DMS114 treated with DMSO at 0.1 percent for 48 hours (cell line): ENCODE results near the gene THAP4.
"Not testable (repeated sequence)": the region's sequence is repeated elsewhere in the genome, so short reads cannot be mapped to it uniquely, and the experiment has no call there.

ENCODE experiments used
- DNase-seq: peaks from one replicate; lab custom pipeline; 2025; ENCODE audit not compliant: unreplicated experiment; lab: John Stamatoyannopoulos, UW

THAP4 gene

DNA sequence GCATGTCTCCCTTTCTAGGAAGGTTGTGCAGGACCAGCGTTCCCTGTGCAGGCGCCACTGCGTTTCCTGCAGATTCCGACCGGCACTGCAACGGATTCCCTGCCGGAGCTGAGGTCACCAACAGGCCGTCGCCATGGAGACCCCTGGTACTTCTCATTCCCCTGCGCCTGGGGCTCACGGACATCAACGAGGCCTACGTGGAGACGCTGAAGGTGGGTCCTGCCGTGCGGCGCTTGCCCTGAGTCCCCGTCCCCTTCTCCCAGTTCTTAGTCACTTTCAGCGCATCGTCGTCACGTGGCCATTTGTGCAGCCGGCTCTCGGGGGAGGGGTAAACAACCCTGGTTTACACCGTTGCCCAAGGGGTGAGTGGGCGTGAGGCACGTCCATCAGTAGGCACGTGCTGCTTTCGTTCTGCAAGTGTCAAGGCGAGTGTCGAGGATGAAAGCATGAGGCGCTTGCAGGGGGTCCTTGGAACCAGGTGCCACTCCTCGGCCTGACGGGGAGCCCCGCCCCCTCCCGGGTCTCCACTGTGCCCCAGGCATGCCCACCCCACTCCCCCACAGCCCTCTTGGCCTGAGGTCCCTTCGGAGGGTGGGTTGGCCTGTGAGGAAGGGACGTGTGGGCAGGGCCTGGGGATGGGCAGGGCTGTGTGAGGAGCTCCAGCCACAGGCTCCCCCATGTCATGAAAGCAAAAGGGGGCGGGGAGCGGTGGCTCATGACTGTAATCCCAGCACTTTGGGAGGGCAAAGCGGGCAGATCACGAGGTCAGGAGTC is 29.9 kb upstream of the THAP4 start:
- no peak for DNase-seq

DNA sequence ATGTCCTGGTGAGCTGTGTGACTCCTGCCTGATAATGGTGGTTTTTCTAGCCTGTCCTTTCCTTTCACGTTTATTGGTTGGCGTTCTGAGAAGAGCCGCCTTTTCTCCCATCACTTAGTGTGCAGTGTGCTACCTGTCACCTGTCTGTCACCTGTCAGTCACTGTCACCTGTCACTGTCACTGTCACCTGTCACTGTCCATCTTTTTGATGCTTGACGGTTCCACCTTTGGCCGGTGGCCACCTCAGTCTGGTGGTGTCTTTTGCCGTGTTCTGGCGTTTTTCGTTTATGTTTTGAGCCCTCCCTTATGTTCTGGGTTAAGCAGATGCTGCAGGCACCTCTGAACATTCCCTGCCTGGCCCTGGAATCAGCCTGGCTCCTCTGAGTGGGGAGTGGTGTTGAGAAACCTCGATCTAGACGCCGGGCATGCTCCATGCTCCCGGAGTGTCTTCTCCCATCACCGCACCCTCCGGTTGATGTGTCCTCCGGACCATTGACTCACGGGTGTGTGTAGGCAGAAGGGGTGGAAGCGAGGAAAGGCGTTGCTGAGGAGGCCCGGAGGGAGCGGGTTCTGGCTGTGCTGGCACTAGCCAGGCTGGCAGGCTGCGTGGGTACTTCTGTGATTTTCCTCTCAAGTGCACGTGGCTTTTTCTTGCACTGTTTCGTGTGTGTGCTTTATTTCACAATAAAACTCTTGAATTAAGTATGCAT is 28.9 kb upstream of the THAP4 start:
- DNase-seq: no peak

DNA sequence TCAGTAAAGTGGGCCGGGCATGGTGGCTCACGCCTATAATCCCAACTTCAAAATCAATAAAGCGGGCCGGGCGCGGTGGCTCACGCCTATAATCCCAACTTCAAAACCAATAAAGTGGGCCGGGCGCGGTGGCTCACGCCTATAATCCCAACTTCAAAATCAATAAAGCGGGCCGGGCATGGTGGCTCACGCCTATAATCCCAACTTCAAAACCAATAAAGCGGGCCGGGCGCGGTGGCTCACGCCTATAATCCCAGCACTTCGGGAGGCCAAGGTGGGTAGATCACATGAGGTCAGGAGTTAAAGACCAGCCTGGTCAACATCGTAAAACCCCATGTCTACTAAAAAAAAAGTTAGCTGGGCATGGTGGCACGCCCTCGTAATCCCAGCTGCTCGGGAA is 25.8 kb upstream of the THAP4 start:
- not testable (repeated sequence) for DNase-seq

DNA sequence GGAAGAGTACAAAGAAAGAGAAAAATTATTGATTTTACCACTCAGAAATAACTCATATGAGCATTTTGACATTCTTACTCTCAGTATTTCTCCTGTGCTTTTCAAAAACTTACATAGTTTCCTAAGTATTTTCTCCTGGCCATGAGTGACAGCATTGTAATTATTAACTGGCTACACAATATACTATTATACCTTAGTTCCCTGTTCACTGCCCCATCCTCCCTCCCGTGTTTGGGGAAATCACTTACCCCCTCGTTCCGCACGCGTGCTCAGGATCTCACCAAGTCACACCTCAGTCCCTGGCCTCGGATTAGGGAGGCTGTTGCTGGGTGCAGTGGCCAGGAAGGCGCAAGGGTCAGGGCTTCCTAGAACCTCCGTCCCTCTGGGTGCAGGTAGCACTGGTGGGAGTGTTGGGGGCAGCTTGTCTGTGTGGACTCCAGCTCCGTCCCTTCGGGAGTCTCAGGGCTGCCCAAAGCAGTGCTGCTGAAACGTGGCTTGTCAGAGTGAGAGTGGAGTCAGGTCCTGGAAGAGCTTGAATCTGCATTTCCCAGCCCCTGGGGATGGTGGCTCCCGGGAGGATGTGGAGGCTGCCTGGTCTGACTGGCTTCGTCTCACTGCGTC is 23.7 kb upstream of the THAP4 start:
- no peak for DNase-seq

DNA sequence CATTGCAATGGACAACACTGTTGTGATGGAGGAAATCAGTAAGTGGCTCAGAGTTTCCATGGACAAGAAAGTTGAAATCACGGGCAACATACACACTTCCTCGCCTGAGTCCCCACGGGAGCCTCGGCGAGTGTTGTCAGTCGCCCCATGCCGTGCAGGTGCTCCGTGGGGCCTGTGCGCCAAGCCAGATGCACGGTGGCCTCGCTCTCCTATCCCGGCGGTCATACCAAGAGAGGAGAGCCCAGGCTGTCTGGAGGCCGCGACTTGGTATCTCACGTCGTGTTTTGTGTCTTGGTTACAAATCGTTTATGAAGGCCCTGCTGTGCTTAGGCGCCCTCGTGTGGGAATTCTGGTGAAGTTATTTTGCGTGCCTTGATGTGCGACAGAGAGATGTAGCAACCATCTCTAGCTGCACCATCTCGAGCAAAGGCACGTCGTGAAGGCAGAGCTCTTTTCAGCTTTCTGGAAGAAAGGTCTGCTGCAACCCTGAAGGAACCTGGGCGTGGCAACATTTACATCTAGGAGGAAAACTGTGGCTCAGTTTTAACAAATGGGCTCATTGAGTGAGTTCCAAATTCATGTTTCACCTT is 22.3 kb upstream of the THAP4 start:
- peak; percentile 64 for DNase-seq

DNA sequence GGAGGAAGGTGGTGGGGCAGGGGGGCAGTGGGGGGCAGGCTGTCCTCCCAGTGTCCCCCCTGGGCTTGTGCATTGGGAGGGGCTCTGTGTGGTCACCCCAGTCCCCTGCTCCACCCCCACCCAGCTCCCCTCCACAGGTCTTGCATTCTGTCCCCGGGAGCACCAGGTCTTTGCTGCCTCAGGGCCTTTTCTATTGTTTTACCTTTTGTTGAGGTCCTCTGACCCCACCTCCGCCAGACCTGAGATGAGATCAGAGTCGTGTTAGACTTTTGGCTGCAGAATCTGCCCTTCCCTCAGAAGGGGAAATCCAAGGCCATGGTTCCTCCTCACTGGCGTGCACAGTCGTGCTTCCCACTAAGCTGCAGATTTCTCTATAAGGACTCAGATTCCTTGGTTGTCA is 21.3 kb upstream of the THAP4 start:
- no peak for DNase-seq

DNA sequence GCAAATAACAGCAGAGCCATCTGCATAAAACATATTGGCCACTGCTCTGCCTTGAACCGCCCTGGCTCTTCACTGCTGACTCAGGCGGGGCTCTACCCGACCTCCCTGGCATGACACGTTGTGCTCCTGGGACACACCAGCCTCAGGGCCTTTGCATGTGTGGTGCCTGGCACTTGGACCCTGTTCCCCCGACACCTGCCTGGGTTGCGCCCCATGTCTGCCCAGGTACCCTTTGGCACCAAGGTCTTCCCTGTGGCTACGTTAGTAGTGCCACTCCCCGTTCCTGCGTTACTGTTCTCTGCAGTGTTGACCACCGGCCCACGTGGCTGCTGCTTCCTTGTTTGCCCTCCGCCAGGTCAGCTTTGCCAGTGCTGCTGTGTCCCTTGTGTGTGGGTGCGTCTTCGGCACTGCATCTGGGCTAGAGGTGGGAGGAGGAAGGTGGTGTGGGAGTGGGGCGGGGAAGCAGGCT is 20.9 kb upstream of the THAP4 start:
- no peak for DNase-seq

DNA sequence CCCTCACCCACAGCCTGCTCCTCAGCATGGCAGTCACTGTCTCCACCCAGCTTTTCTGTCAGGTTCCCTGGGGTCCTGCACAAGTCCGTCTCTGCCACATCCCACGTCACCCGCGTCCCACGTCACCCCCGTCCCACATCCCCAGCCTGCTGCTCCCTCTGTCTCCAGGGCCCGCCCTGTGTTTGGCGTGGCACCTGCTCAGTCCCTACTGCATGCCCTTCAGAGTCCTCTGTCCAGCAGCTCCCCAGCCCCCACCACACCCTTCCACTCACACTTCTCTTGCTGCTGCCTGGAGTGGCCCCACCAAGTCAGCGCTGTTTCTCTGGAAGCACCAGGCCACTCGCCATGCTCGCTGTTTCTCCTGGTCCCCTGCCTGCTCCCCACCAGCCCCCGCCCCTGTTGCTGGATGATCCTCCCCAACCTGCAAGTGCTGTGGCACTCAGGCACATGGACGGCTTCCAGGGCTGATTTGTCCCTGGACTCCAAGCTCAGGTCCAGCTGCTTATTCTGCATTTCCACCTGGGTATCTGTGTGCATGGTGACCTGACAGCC is 19.3 kb upstream of the THAP4 start:
- no peak for DNase-seq

DNA sequence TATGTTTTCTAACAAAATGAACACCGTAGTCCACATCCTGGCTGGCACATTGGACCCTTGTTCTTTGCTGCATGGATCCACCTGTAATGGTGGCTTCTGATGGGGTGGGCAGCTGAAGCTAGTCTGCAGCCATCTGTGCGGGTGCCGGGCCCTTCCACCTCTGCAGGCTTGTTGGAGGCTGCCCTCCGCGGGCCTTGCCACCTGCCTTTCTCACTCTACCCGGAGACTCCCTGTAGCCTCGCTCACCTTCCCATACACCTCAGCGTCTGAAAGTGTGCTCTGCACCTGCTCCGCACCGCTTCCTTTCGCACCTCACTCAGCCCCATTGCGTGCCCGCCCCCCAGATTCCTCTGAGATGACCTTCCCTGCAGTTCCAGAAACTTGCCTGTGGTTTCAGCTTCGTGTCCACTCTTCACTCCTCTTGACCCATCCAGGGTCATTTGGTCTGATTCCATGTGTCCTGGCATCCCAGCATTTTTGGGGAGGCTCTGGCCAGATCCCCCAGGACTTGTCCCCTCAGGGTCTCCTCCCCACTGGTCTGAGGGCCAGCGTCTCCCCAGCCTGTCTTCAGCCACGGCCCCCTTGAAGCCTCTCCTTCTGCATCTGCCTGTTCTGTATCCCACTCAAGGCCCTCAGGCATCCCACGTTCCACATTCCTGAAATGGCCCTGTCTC is 18.7 kb upstream of the THAP4 start:
- DNase-seq: no peak

DNA sequence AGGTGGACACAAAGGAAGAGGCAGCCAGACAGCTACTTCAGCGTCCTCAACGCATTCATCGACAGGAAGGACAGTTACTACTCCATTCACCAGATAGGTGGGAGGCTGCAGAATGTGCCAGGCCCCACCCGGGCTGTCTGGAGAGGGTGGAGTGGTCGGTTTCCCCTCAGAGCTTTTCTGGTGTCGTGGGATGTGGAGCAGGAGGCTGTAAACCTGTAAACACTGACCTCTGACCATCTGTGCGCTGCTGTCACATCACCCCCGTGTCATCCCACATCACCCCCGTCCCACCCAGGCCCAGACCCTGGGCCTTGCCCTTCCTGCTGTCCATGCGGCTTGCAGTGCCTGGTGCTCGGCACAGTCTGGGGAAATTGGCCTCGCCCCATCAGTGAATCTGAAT is 17.6 kb upstream of the THAP4 start:
- DNase-seq: no peak

DNA sequence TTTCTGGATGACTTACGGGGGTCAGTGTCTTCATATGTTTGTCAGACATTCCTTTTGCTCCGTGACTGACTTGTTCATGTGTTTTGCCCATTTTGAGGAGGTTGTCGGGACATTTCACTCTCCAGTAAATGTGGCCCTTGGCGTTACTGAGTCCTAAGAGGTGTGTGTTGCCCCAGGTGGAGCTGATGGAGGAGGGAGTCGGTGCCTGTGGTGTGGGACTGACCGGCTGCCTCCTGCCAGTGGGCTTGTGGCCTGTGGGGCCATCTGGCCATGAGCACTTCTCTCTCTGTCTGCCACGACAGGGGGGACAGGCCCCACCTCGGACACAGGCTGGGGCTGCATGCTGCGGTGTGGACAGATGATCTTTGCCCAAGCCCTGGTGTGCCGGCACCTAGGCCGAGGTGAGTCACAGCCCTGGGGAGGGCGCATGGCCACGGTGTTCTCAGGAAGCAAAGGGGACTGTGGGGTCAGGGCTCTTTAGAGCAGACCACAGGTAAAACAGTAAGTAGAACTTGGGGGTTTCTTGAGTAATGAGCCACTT is 16.3 kb upstream of the THAP4 start:
- DNase-seq: no peak

DNA sequence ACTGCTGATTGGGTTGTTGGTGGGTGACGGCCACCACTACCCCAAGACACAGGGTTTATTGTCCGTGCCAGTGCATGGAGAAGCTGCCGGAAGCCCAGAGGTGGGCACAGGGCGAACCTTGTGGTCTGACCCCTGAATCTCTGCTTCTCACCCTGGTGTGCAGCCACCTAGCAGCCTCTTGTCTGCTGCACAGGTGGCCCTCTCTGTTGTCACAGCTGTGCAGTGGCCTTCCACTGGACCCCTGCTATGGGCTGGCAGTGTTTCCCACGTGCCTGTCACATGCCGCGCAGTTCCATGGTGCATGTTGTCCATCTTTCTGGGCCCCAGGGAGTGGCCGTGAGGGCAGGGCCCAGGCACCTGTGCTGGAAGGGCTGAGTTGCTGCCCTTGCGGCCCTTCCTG is 15.8 kb upstream of the THAP4 start:
- no peak for DNase-seq

DNA sequence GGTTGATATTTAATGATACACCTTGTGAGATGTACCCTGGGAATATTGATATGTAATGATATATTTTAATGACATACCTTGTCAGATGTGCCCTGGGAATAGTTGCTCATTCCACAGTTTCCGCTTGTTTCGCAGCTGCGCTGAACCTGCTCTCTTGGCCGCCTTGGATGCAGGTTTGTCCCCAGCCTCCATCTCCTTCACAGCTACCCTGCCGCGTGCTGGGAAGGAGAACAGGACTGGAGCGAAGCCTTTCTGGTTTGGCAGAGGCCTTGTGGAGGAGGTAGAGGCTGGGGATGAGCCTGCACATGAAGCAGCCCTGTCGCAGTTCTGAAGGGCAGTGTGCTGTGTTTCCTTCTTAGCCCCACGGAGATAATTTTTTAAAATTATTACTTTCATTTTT is 15.2 kb upstream of the THAP4 start:
- no peak for DNase-seq

DNA sequence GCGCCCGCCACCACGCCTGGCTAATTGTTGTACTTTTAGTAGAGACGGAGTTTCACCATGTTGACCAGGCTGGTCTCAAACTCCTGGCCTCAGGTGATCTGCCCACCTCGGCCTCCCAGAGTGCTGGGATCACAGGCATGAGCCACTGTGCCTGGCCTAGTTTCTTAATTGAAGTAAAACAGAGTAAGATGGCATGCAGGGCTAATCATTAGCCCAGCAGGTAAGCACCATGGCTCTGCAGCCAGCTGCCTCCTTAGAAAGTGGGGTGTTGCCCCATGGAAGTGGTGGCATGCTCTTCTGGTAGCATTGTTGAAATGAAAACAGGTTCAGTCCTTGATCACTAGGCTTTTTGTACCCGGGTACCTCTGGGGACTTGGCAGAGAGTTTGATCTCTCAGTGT is 13.0 kb upstream of the THAP4 start:
- DNase-seq: no peak

DNA sequence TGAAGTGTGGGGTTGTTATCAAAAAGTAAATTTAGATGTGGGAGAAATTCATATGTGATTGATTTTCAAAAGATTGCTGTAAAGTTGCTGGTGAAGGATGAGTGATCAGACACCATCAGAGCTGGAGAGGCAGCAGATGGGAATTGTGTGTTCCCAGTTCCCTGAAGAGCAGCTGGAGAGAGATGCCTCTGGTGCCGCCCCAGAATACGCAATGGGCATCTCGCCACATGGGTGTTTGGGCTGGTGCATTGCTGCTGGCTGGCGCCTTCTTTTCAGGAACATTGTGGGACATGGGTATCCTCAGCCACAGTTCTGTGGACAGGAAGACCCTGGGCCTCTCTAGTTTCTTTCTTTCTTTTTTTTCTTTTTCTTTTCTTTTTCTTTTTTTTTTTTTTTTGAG is 12.4 kb upstream of the THAP4 start:
- no peak for DNase-seq

DNA sequence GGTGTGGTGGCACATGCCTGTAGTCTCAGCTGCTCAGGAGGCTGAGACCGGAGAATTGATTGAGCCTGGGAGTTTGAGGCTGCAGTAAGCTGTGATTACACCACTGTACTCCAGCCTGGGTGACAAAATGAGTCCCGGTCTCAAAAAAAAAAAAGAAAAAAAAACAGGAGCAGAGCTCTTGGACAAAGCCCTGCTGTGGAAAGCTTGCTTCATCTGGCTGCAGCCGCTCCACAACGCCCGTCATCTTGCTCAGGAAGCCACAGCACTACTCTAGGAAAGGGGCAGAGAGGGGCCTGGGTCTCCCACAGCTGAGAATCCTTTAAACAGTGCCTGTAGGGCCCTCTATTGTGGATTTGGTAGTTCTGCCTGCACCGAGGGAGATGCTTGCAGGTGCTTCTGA is 11.5 kb upstream of the THAP4 start:
- DNase-seq: no peak

DNA sequence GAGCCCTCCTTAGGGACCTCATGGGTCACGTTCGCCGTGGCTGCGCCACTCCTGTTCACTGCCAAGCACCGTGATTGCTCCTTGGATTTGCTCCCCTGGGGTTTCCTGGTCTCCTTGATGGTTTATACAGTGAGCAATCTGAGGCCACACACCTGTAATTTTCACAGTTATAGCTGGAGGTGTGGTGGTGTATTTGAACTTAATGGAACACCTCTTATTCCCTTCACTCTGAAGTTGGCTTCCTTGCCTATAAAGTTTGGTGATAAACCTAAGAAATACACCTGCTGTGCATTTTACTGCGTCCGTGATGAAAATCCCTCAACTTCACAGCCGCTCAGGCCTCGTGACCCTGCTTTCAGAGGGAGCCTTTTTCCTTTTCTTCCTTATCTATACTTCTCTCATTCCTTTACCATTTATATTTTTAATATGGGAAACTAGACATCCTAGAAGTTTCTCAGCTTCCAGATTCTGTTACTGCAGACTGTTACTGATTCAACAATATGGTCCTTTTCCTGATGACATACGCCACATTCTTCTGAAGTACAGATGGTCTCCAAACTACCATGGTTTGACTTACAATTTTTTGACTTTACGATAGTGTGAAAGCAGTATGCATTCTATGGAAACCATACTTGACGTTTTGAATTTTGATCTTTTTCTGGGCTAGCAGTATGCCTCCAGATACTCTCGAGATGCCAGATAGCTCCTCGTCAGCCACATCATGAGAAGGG is 9.1 kb upstream of the THAP4 start:
- no peak for DNase-seq

DNA sequence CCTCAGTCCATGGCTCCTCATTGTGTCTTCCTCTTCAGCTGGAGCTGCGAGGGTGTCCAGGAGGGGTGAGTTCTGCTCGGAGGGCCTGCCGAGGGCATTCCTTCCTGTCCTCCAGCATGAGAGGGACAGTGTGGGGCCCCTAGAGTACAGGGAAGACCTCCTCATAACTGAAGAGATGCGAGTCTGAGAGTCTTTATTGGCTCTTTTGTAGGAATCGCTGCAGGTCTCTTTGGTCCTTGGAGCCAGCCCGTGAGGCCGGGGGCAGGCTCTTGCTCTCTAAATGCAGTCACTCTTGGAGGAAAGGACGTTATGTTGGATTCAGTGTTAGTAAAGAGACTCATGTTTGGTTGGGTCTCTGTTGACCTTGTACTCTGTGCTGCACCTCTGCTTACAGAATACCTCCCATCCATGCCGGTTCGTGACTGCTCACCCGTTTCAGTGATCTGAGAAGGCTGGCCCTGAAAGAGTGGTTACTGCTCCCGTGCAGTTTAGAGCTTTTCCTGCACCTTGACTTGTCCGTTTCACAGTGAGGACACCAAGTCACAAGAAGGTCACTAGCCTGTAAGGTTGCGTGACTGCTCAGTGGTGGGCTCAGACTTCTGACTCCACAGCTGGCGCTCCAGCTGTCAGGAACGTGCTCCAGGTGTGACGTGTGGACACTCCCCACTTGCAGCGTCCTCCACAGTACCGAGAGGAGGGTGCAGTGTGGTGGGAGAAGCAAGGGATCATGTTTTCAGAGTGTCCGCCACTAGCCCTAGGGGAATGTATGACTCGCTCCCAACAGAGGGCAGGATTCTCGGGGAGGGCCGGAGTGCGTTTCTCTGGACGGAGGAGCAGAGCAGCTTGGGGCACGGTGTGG is 8.3 kb upstream of the THAP4 start:
- DNase-seq: no peak

DNA sequence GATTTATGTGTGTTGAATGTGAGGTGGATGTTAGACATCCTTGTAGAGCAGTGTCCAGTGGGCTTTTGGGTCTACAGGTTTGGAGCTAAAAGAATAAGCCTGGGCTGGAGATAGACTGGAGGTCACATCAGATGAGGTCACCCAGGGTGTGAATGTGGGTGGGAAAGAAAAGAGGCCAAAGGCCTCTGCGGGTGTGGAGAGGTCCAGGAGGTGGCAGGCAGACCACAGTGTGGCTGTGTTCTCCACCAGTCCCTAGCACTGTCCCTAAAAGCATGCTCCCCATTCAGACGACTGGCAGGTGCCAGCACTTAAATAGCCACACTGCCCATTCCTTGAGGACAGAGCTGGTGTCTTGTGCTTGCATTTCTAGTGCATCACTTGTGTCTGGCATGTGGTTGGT is 4.7 kb upstream of the THAP4 start:
- no peak for DNase-seq
